ENCODE measurements around the gene MICAL3. TPM values are rescaled to one million over a fixed set of nuclear protein-coding genes. Genes with fewer than 3 reads are reported as not detected.
A peak's percentile ranks its signal among the peaks of the same experiment; 100 is the strongest.

The MICAL3 gene
- total and polyA plus RNA-seq, 9 donors: 21.9 to 50.1 (median 32.2) TPM

- no CpG with 5 or more reads among the region's 7 CpGs for WGBS (ENCODE audit: insufficient coverage)
- Histone ChIP-seq H3K27ac (ENCODE audit: low read length) (no peak overlapping the region), H3K4me3 (ENCODE audit: low read length) (no peak overlapping the region), H3K27me3 (ENCODE audit: control insufficient read depth, insufficient read depth, low read length) (no peaks in the 10 kb centered on the region), H3K9me3 (replicated peaks; ENCODE audit: control insufficient read depth, low read depth, low read length) (no peaks in the 10 kb centered on the region), H3K4me1 (ENCODE audit: control insufficient read depth, insufficient read depth, low read length) (peaks cover 63% of the 10 kb centered on the region), H3K36me3 (ENCODE audit: control insufficient read depth, insufficient read depth, low read length) (no peaks in the 10 kb centered on the region)
- no peak for DNase-seq
Observed at GRCh38 chr22:17926516-17926915, 97.8 kb downstream of the MICAL3 start.

DNA sequence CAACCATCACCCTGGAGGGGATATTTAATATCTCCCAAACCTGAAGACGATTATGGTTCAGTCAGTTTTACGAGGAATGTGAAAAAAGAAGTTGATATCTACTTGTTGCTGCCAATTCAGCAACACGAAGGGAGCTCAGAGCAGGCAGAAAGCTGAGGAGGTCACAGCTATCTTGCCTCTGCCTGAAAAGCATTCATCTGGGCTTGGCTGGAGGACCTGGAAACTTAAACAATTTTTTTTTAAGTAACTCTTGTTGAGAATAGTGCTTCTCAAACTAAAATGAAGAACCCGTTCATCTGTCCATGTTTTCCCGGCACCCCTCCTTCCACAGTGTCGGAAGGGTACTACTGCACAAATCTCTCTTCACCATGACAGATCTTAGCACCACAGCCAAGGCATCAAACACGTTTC, 98.9 kb downstream of the MICAL3 start:
- Histone ChIP-seq H3K27me3 (ENCODE audit: control insufficient read depth, insufficient read depth, low read length) (no peaks in the 10 kb centered on the region), H3K36me3 (ENCODE audit: control insufficient read depth, insufficient read depth, low read length) (no peaks in the 10 kb centered on the region), H3K27ac (ENCODE audit: low read length) (no peak overlapping the region), H3K4me3 (ENCODE audit: low read length) (no peak overlapping the region), H3K4me1 (ENCODE audit: control insufficient read depth, insufficient read depth, low read length) (peaks cover 59% of the 10 kb centered on the region), H3K9me3 (replicated peaks; ENCODE audit: control insufficient read depth, low read depth, low read length) (no peaks in the 10 kb centered on the region)
- WGBS (ENCODE audit: insufficient coverage): 31% methylated on average over 6 of the region's 7 CpGs
- peak; percentile 62 for DNase-seq

- no peaks in the 10 kb centered on the region for H3K27me3 ChIP-seq (ENCODE audit: control insufficient read depth, insufficient read depth, low read length)
- H3K36me3 ChIP-seq (ENCODE audit: control insufficient read depth, insufficient read depth, low read length): no peaks in the 10 kb centered on the region
- H3K4me3 ChIP-seq (ENCODE audit: low read length): no peak overlapping the region
- peaks cover 63% of the 10 kb centered on the region for H3K4me1 ChIP-seq (ENCODE audit: control insufficient read depth, insufficient read depth, low read length)
- no peaks in the 10 kb centered on the region for H3K9me3 ChIP-seq (replicated peaks; ENCODE audit: control insufficient read depth, low read depth, low read length)
- WGBS (ENCODE audit: insufficient coverage): 72% methylated on average over 2 of the region's 4 CpGs
- DNase-seq: no peak
- no peak overlapping the region for H3K27ac ChIP-seq (ENCODE audit: low read length)
Observed at GRCh38 chr22:17924735-17925364, 99.5 kb downstream of the MICAL3 start.

DNA sequence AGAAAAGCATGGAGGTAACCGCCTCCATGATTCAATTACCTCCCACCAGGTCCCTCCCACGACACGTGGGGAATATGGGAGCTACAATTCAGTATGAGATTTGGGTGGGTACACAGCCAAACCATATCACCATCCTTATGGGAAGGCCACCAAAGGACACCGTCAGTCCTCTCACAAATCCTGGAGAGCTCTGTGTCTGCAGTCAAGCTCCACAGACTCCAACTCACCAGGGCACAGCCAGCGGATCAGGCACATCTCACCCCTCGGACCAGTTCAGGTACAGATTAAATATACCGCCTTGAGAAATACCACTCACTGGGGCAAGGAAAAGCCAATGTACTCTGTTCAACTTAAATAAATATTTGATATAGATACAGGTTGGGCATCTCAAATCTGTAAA, 100.3 kb downstream of the MICAL3 start:
- Histone ChIP-seq H3K27ac (ENCODE audit: low read length) (peak overlapping the region; percentile 20), H3K27me3 (ENCODE audit: control insufficient read depth, insufficient read depth, low read length) (no peaks in the 10 kb centered on the region), H3K4me1 (ENCODE audit: control insufficient read depth, insufficient read depth, low read length) (peaks cover 71% of the 10 kb centered on the region), H3K4me3 (ENCODE audit: low read length) (no peak overlapping the region), H3K9me3 (replicated peaks; ENCODE audit: control insufficient read depth, low read depth, low read length) (no peaks in the 10 kb centered on the region), H3K36me3 (ENCODE audit: control insufficient read depth, insufficient read depth, low read length) (no peaks in the 10 kb centered on the region)
- WGBS (ENCODE audit: insufficient coverage): no CpG with 5 or more reads among the region's 7 CpGs
- DNase-seq: no peak

- DNase-seq: peak; percentile 66
- 17% methylated on average over 1 of the region's 2 CpGs for WGBS (ENCODE audit: insufficient coverage)
- H3K4me1 ChIP-seq (ENCODE audit: control insufficient read depth, insufficient read depth, low read length): peaks cover 77% of the 10 kb centered on the region
- H3K4me3 ChIP-seq (ENCODE audit: low read length): no peak overlapping the region
- H3K27ac ChIP-seq (ENCODE audit: low read length): peak overlapping the region; percentile 65
- H3K27me3 ChIP-seq (ENCODE audit: control insufficient read depth, insufficient read depth, low read length): no peaks in the 10 kb centered on the region
- no peaks in the 10 kb centered on the region for H3K36me3 ChIP-seq (ENCODE audit: control insufficient read depth, insufficient read depth, low read length)
- no peaks in the 10 kb centered on the region for H3K9me3 ChIP-seq (replicated peaks; ENCODE audit: control insufficient read depth, low read depth, low read length)
Observed at GRCh38 chr22:17922925-17923903, 101.1 kb downstream of the MICAL3 start.

- 70% methylated on average over 4 of the region's 14 CpGs for WGBS (ENCODE audit: insufficient coverage)
- no peak for DNase-seq
- Histone ChIP-seq H3K4me1 (ENCODE audit: control insufficient read depth, insufficient read depth, low read length) (peaks cover 76% of the 10 kb centered on the region), H3K27me3 (ENCODE audit: control insufficient read depth, insufficient read depth, low read length) (no peaks in the 10 kb centered on the region), H3K4me3 (ENCODE audit: low read length) (no peak overlapping the region), H3K36me3 (ENCODE audit: control insufficient read depth, insufficient read depth, low read length) (no peaks in the 10 kb centered on the region), H3K27ac (ENCODE audit: low read length) (no peak overlapping the region), H3K9me3 (replicated peaks; ENCODE audit: control insufficient read depth, low read depth, low read length) (no peaks in the 10 kb centered on the region)
Observed at GRCh38 chr22:17921871-17922821, 102.2 kb downstream of the MICAL3 start.

DNA sequence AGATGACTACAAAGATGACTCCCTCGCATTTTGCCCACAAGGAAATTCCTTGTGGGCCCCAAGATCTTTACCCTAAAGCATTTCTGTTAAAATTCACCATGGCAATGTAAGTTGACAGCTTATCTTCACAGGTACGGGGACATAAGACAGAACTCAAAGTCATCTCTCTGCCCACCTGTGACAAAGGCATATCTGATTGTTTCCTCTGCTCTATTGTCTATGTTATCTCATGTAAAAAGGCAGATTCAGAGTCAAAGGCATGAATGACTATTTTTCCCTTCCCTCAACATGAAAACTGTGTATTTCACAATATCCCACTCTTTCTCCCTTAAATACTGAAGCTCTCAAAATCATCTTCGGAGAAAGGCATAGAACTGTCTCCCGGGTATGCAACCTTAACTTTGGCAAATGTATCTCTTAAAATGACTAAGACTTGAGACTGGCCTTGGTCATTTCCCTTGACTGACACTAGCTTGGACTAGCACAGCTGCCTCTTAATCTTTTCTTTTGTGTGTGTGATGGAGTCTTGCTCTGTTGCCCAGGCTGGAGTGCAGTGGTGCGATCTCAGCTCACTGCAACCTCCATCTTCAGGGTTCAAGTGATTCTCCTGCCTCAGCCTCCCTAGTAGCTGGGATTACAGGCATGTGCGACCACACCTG, 103.2 kb downstream of the MICAL3 start:
- DNase-seq: no peak
- no peaks in the 10 kb centered on the region for H3K9me3 ChIP-seq (replicated peaks; ENCODE audit: control insufficient read depth, low read depth, low read length)
- no peak overlapping the region for H3K27ac ChIP-seq (ENCODE audit: low read length)
- no peaks in the 10 kb centered on the region for H3K36me3 ChIP-seq (ENCODE audit: control insufficient read depth, insufficient read depth, low read length)
- H3K27me3 ChIP-seq (ENCODE audit: control insufficient read depth, insufficient read depth, low read length): no peaks in the 10 kb centered on the region
- peaks cover 78% of the 10 kb centered on the region for H3K4me1 ChIP-seq (ENCODE audit: control insufficient read depth, insufficient read depth, low read length)
- H3K4me3 ChIP-seq (ENCODE audit: low read length): no peak overlapping the region
- 100% methylated on average over 2 of the region's 6 CpGs for WGBS (ENCODE audit: insufficient coverage)

DNA sequence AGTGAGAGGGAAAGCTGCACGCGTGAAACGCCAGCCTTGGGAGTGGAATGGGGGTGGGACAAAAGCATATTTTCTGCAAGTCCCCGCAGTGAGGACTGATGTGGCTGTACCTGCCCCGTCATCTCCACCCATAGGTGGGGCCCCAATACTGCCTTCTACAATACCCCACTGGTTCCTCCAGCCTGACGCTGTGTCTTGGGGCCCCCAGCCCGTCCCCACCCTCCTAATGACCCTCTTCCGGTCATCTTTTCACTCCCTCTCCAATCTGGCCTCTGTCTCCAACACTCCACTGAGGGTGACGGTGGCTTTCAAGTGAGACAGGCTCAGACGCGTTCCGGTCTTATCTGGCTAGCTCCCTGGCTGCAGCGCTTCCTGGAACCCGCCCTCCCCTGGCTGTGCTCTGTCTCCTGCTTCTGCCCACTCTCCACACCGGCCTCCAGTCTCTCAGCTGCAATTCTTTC, 104.2 kb downstream of the MICAL3 start:
- 17% methylated on average over 15 of the region's 15 CpGs for WGBS (ENCODE audit: insufficient coverage)
- Histone ChIP-seq H3K9me3 (replicated peaks; ENCODE audit: control insufficient read depth, low read depth, low read length) (no peaks in the 10 kb centered on the region), H3K4me1 (ENCODE audit: control insufficient read depth, insufficient read depth, low read length) (peaks cover 79% of the 10 kb centered on the region), H3K27me3 (ENCODE audit: control insufficient read depth, insufficient read depth, low read length) (no peaks in the 10 kb centered on the region), H3K36me3 (ENCODE audit: control insufficient read depth, insufficient read depth, low read length) (no peaks in the 10 kb centered on the region), H3K27ac (ENCODE audit: low read length) (peak overlapping the region; percentile 62), H3K4me3 (ENCODE audit: low read length) (no peak overlapping the region)
- DNase-seq: peak; percentile 72

- no peaks in the 10 kb centered on the region for H3K36me3 ChIP-seq (ENCODE audit: control insufficient read depth, insufficient read depth, low read length)
- H3K27ac ChIP-seq (ENCODE audit: low read length): peak overlapping the region; percentile 62
- 61% methylated on average over 10 of the region's 11 CpGs for WGBS (ENCODE audit: insufficient coverage)
- H3K9me3 ChIP-seq (replicated peaks; ENCODE audit: control insufficient read depth, low read depth, low read length): no peaks in the 10 kb centered on the region
- H3K4me1 ChIP-seq (ENCODE audit: control insufficient read depth, insufficient read depth, low read length): peaks cover 79% of the 10 kb centered on the region
- peak; percentile 43 for DNase-seq
- no peak overlapping the region for H3K4me3 ChIP-seq (ENCODE audit: low read length)
- H3K27me3 ChIP-seq (ENCODE audit: control insufficient read depth, insufficient read depth, low read length): no peaks in the 10 kb centered on the region
Observed at GRCh38 chr22:17919276-17920144, 104.9 kb downstream of the MICAL3 start.

Data from muscle of leg (tissue), 11 donors.